Spinal cord (tissue), 10 donors: ENCODE results near the gene LAMTOR4. TPM values are rescaled to one million over a fixed set of nuclear protein-coding genes. Genes with fewer than 3 reads are reported as not detected.
"Not testable (repeated sequence)": the region's sequence is repeated elsewhere in the genome, so short reads cannot be mapped to it uniquely, and the experiment has no call there.

Source experiments
- DNase-seq, 6 donors: peaks; one replicate each; pipeline versions ENCODE4 v3.0.0 to v3.0.0-alpha.2; 2013 to 2015; ENCODE audit warnings: low spot score in 6 of 6, low read depth in 4 of 6
- H3K27ac ChIP-seq: one replicate; pipeline ENCODE4 v1.5.1; 2013; ENCODE audit warnings: low read depth, low read length, control low read depth
- H3K27me3 ChIP-seq: one replicate; pipeline ENCODE4 v1.6.1; 2013; ENCODE audit warnings: low read length; ENCODE audit not compliant: control insufficient read depth, insufficient read depth
- H3K36me3 ChIP-seq: one replicate; pipeline ENCODE4 v1.6.1; 2013; ENCODE audit warnings: low read length; ENCODE audit not compliant: control insufficient read depth, insufficient read depth
- H3K4me1 ChIP-seq: one replicate; pipeline ENCODE4 v1.6.1; 2013; ENCODE audit warnings: low read length; ENCODE audit not compliant: control insufficient read depth, insufficient read depth
- H3K4me3 ChIP-seq: one replicate; pipeline ENCODE4 v1.5.1; 2013; ENCODE audit warnings: low read depth, low read length, control low read depth
- H3K9me3 ChIP-seq: one replicate; pipeline ENCODE4 v1.6.1; 2013; ENCODE audit warnings: low read length; ENCODE audit not compliant: control insufficient read depth, insufficient read depth
- WGBS: methylation state at CpG from one replicate; pipeline ENCODE4 v1.1.5; 2013; ENCODE audit warnings: missing lambda C conversion rate; ENCODE audit not compliant: insufficient coverage; 5-methylcytosine and 5-hydroxymethylcytosine counted together
- polyA plus RNA-seq, 2 donors: library from polyadenylated mRNA; unstranded; fragments of 120-200 nt; gene quantifications; one replicate each; pipeline ENCODE4 v1.2.1, GENCODE V29; 2013; ENCODE audit not compliant: insufficient read length in 2 of 2
- total RNA-seq, 2 donors: library from RNA; depleted of rRNA in 1 of 2; stranded (reverse); fragments of 120-200 nt in 1 of 2; fragments of >200 nt in 1 of 2; gene quantifications; one replicate each; pipeline versions ENCODE4 v1.2.3 to v1.2.4, GENCODE V29; 2013 to 2014
- donor health status: healthy.

LAMTOR4 gene
- total and polyA plus RNA-seq, 4 donors: 59.2 to 160 (median 144) TPM

GRCh38 chr7:100176096-100177044 is 27.7 kb downstream of the LAMTOR4 start:
- Histone ChIP-seq H3K4me3 (peak overlapping the region; percentile 87), H3K27ac (no peak overlapping the region), H3K9me3 (no peaks in the 10 kb centered on the region), H3K4me1 (peaks cover 28% of the 10 kb centered on the region), H3K27me3 (no peaks in the 10 kb centered on the region), H3K36me3 (peaks cover 19% of the 10 kb centered on the region)
- peak in 1 of 6 donors; percentile 56 for DNase-seq
- WGBS: 61% methylated on average over 5 of the region's 14 CpGs

DNA sequence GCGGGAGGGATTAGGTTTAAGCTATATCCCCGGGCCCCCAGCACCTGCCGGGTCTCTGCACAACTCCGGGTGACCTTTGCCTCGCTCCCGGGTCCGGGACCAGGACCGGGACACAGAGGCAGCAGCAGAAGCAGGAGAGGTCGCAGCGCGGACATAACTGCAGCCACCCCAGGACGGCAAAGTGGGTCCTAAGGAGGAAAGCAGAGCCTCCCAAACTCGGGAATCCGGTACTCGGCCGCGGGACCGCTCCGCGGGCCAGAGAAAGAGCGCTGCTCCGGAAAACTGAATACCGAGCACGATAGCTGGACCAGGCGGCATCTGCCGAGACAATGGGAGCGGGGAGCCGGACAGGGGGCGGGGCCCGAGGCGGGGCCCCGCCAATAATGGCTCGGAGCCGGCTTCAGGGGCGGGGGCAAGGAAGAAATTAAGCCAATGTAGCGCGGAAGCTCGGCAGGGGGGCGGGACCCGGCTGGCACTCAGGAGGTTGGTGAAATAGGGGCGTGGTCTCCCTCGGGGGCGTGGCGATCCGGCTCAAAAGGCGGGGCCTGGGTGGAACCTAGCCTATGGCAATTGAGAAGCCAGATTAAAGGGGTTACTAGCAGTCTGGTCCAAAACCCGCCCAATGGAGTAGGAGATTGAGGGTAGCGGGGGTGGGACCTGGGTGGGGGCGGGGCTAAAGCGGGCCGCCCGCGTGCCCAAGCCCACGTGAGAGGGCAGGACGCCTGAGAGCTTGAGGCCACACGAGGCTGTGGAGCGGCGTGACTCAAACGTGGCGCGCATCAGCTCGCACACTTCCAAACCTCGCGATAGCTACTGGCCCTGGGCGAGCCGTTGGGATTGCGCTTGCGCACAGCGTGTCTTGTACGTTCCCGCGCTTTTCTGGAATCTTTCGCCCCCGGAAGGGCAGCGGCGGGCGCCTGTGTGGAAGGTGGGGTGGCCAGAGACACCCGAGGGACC is 28.6 kb downstream of the LAMTOR4 start, which contains the start of the genes GPC2 and STAG3:
Gene GPC2 (minus strand): TSS at position 337 of the 957 bp plus-strand sequence. CDS start 182 bp downstream, at position 155.
Gene STAG3 (plus strand): TSS at position 874 of the 957 bp plus-strand sequence. CDS start 2,639 bp downstream, outside the sequence.
- H3K27me3 ChIP-seq: no peaks in the 10 kb centered on the region
- peak within 1 kb of the TSS; percentile 33 for H3K27ac ChIP-seq
- H3K9me3 ChIP-seq: no peaks in the 10 kb centered on the region
- 2% methylated on average over 76 of the region's 78 CpGs for WGBS
- H3K4me1 ChIP-seq: peaks cover 25% of the 10 kb centered on the region
- peaks cover 19% of the 10 kb centered on the region for H3K36me3 ChIP-seq
- H3K4me3 ChIP-seq: peak within 1 kb of the TSS; percentile 87
- DNase-seq: peak; percentile 83 to 100 (median 93)

DNA sequence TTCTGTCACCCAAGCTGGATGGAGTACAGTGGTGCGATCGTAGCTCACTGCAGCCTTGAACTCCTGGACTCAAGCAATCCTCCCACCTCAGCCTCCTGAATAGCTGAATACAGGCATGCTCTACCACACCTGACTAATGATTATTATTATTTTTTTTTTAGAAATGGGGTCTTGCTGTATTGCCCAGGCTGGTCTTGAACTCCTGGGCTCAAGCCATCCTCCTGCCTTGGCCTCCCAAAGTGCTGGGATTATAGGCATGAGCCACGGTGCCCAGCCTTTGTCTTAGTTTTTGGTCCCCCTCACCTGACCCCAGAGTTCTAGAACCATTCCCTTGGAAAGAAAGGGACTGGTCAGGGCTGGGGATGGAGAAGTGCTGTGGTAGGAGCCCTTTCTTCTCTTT is 31.4 kb downstream of the LAMTOR4 start:
- DNase-seq: not testable (repeated sequence)

GRCh38 chr7:100182616-100183015 is 33.9 kb downstream of the LAMTOR4 start:
- WGBS: 60% methylated on average over 1 of the region's 6 CpGs
- not testable (repeated sequence) for H3K36me3 ChIP-seq, H3K9me3 ChIP-seq, H3K4me3 ChIP-seq, H3K27me3 ChIP-seq, H3K27ac ChIP-seq, H3K4me1 ChIP-seq, DNase-seq

More for the DNA sequence above, 31.4 kb downstream of the LAMTOR4 start:
- H3K27ac ChIP-seq, H3K27me3 ChIP-seq, H3K9me3 ChIP-seq, H3K36me3 ChIP-seq, H3K4me3 ChIP-seq: not testable (repeated sequence)
- no CpG with 5 or more reads among the region's 3 CpGs for WGBS
- H3K4me1 ChIP-seq: peaks cover 25% of the 10 kb centered on the region

DNA sequence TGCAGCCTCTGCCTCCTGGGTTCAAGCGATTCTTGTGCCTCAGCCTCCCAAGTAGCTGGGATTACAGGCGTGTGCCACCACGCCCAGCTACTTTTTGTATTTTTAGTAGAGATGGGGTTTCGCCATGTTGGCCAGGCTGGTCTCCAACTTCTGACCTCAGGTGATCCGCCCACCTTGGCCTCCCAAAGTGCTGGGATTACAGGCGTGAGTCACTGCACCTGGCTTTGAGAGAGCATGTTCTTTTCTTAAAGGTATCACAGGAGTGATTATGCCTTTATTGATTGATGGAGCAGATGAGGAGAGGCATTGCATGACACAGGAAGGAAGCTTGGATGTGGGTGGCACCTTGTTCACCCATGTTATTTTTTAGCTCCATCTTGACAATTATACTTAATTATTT is 34.4 kb downstream of the LAMTOR4 start:
- H3K27me3 ChIP-seq: not testable (repeated sequence)
- 91% methylated on average over 4 of the region's 6 CpGs for WGBS

GRCh38 chr7:100185726-100186125 is 37.0 kb downstream of the LAMTOR4 start:
- WGBS: 71% methylated on average over 2 of the region's 2 CpGs
- no peaks in the 10 kb centered on the region for H3K4me1 ChIP-seq
- no peaks in the 10 kb centered on the region for H3K27me3 ChIP-seq
- H3K36me3 ChIP-seq: peaks cover 2% of the 10 kb centered on the region
- H3K9me3 ChIP-seq: no peaks in the 10 kb centered on the region
- no peak for DNase-seq
- H3K27ac ChIP-seq: no peak overlapping the region
- H3K4me3 ChIP-seq: no peak overlapping the region

More for the DNA sequence above, 34.4 kb downstream of the LAMTOR4 start:
- not testable (repeated sequence) for H3K36me3 ChIP-seq, H3K4me3 ChIP-seq, H3K9me3 ChIP-seq, H3K27ac ChIP-seq, DNase-seq, H3K4me1 ChIP-seq

GRCh38 chr7:100189061-100189460 is 40.3 kb downstream of the LAMTOR4 start:
- Histone ChIP-seq H3K4me3 (no peak overlapping the region), H3K4me1 (no peaks in the 10 kb centered on the region), H3K27ac (no peak overlapping the region), H3K27me3 (no peaks in the 10 kb centered on the region), H3K9me3 (no peaks in the 10 kb centered on the region), H3K36me3 (peaks cover 2% of the 10 kb centered on the region)
- WGBS: 86% methylated on average over 3 of the region's 3 CpGs
- no peak for DNase-seq

GRCh38 chr7:100190048-100190711 is 41.5 kb downstream of the LAMTOR4 start:
- Histone ChIP-seq H3K4me3 (no peak overlapping the region), H3K36me3 (peaks cover 2% of the 10 kb centered on the region), H3K27ac (no peak overlapping the region), H3K9me3 (no peaks in the 10 kb centered on the region), H3K27me3 (no peaks in the 10 kb centered on the region), H3K4me1 (no peaks in the 10 kb centered on the region)
- peak in 2 of 6 donors; percentile 33 to 61 for DNase-seq
- WGBS: 63% methylated on average over 1 of the region's 4 CpGs

GRCh38 chr7:100191775-100192174 is 43.1 kb downstream of the LAMTOR4 start:
- H3K27me3 ChIP-seq: no peaks in the 10 kb centered on the region
- no peak overlapping the region for H3K27ac ChIP-seq
- H3K36me3 ChIP-seq: peaks cover 2% of the 10 kb centered on the region
- no CpG with 5 or more reads among the region's 2 CpGs for WGBS
- no peaks in the 10 kb centered on the region for H3K9me3 ChIP-seq
- H3K4me3 ChIP-seq: no peak overlapping the region
- no peaks in the 10 kb centered on the region for H3K4me1 ChIP-seq
- DNase-seq: no peak
